ENCODE results near the gene GMDS.

Gene GMDS

DNA sequence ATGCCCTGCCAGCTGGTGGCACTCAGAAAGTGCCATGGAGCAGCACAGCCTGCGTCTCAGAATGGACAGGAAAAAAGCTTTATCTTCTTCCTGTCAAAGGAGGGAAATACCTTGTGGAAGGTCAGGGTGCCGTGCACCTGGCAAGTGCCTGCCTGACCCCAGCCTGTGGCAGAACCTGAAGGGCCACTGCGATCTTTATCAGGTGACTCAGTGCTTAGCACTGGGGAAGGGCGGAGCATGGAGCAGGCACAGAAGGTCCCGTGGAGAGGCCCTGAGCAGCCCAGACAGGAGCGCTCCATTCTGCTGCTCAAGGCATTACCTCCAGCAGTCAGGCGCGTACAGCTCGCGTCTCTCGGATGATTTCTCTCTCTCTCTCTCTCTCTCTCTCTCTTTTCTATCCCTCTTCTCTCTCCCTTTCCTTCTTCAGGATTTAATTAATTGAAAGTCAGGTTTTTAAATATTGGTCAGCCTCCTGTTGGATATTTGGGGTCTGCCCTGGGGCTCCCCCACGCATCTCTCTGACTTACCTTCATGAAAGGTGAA is 604.0 kb downstream of the GMDS start:
- H3K4me1 ChIP-seq (ENCODE audit: low read length), result peaks cover 17% of the 10 kb centered on the region
- TF ChIP-seq, protein P1, sequence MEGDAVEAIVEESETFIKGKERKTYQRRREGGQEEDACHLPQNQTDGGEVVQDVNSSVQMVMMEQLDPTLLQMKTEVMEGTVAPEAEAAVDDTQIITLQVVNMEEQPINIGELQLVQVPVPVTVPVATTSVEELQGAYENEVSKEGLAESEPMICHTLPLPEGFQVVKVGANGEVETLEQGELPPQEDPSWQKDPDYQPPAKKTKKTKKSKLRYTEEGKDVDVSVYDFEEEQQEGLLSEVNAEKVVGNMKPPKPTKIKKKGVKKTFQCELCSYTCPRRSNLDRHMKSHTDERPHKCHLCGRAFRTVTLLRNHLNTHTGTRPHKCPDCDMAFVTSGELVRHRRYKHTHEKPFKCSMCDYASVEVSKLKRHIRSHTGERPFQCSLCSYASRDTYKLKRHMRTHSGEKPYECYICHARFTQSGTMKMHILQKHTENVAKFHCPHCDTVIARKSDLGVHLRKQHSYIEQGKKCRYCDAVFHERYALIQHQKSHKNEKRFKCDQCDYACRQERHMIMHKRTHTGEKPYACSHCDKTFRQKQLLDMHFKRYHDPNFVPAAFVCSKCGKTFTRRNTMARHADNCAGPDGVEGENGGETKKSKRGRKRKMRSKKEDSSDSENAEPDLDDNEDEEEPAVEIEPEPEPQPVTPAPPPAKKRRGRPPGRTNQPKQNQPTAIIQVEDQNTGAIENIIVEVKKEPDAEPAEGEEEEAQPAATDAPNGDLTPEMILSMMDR (IDR thresholded peaks at IDR 0.05; ENCODE audit: low read depth, low read length), result no peak
- H3K27me3 ChIP-seq (ENCODE audit: low read depth, low read length), result no peaks in the 10 kb centered on the region
- H3K79me2 ChIP-seq (ENCODE audit: low read length), result no peaks in the 10 kb centered on the region
- H3K9ac ChIP-seq (ENCODE audit: low read length), result no peak overlapping the region
- H3K36me3 ChIP-seq (replicated peaks; ENCODE audit: low read depth, low read length), result no peaks in the 10 kb centered on the region
- no peak overlapping the region for H3K4me2 ChIP-seq (ENCODE audit: low read length)
- H3K4me3 ChIP-seq (ENCODE audit: low read length), result no peak overlapping the region
- no peaks in the 10 kb centered on the region for H3K9me3 ChIP-seq (ENCODE audit: insufficient read depth, low read length)
- no peak overlapping the region for H2AFZ ChIP-seq (ENCODE audit: low read depth, low read length)
- no peaks in the 10 kb centered on the region for H4K20me1 ChIP-seq (ENCODE audit: insufficient read depth, low read length)
- H3K27ac ChIP-seq (ENCODE audit: low read length), result no peak overlapping the region

DNA sequence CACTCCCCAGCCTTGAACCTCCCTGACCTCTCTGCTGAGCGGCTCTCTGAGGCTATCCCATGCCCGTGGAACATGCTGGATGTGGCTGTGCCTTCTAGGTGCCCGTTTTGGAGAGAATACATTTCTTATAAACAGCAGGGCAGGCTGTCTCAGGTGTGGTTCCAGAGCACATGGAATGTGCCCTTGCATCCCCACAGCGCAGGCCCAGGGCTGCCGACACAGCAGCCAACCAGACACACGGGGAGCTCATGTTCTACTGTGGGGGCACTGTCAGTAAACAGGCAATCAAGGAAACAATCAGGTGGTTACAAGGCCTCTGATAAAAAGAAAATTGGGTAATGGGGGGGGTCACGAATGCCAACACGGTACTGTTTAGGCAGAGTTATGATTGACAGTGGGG is 604.9 kb downstream of the GMDS start:
- no peak overlapping the region for H3K4me3 ChIP-seq (ENCODE audit: low read length)
- H3K27ac ChIP-seq (ENCODE audit: low read length), result no peak overlapping the region
- no peak overlapping the region for H3K4me2 ChIP-seq (ENCODE audit: low read length)
- no peaks in the 10 kb centered on the region for H3K9me3 ChIP-seq (ENCODE audit: insufficient read depth, low read length)
- peaks cover 21% of the 10 kb centered on the region for H3K4me1 ChIP-seq (ENCODE audit: low read length)
- no peaks in the 10 kb centered on the region for H4K20me1 ChIP-seq (ENCODE audit: insufficient read depth, low read length)
- no peak overlapping the region for H3K9ac ChIP-seq (ENCODE audit: low read length)
- TF ChIP-seq, protein P1 (IDR thresholded peaks at IDR 0.05; ENCODE audit: low read depth, low read length), result no peak
- TF ChIP-seq EZH2phosphoT487 (IDR thresholded peaks at IDR 0.05; ENCODE audit: low read depth), result no peak
- H2AFZ ChIP-seq (ENCODE audit: low read depth, low read length), result no peak overlapping the region
- H3K36me3 ChIP-seq (replicated peaks; ENCODE audit: low read depth, low read length), result no peaks in the 10 kb centered on the region
- H3K79me2 ChIP-seq (ENCODE audit: low read length), result no peaks in the 10 kb centered on the region
- no peaks in the 10 kb centered on the region for H3K27me3 ChIP-seq (ENCODE audit: low read depth, low read length)

DNA sequence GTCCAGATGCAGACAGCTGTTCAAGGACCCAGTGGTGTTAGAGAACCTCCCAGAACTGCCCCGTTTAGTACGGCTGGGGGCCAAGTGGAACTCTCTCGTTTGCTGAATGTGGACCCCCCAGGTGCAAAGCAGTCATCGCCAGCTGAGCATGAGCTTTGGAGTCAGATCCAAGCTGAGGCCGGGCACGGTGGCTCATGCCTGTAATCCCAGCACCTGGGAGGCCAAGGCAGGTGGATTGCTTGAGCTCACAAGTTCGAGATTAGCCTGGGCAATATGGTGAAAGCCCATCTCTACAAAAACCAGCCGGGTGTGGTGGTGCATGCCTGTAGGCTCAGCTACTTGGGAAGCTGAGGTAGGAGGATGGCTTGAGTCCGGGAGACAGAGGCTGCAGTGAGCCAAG is 606.0 kb downstream of the GMDS start:
- no peaks in the 10 kb centered on the region for H3K79me2 ChIP-seq (ENCODE audit: low read length)
- no peak overlapping the region for H3K9ac ChIP-seq (ENCODE audit: low read length)
- TF ChIP-seq EZH2phosphoT487 (IDR thresholded peaks at IDR 0.05; ENCODE audit: low read depth), result no peak
- TF ChIP-seq, protein P1 (IDR thresholded peaks at IDR 0.05; ENCODE audit: low read depth, low read length), result no peak
- no peaks in the 10 kb centered on the region for H3K9me3 ChIP-seq (ENCODE audit: insufficient read depth, low read length)
- no peak overlapping the region for H3K27ac ChIP-seq (ENCODE audit: low read length)
- H3K36me3 ChIP-seq (replicated peaks; ENCODE audit: low read depth, low read length), result no peaks in the 10 kb centered on the region
- peaks cover 21% of the 10 kb centered on the region for H3K4me1 ChIP-seq (ENCODE audit: low read length)
- H2AFZ ChIP-seq (ENCODE audit: low read depth, low read length), result no peak overlapping the region
- no peak overlapping the region for H3K4me2 ChIP-seq (ENCODE audit: low read length)
- H4K20me1 ChIP-seq (ENCODE audit: insufficient read depth, low read length), result no peaks in the 10 kb centered on the region
- no peak overlapping the region for H3K4me3 ChIP-seq (ENCODE audit: low read length)
- no peaks in the 10 kb centered on the region for H3K27me3 ChIP-seq (ENCODE audit: low read depth, low read length)

DNA sequence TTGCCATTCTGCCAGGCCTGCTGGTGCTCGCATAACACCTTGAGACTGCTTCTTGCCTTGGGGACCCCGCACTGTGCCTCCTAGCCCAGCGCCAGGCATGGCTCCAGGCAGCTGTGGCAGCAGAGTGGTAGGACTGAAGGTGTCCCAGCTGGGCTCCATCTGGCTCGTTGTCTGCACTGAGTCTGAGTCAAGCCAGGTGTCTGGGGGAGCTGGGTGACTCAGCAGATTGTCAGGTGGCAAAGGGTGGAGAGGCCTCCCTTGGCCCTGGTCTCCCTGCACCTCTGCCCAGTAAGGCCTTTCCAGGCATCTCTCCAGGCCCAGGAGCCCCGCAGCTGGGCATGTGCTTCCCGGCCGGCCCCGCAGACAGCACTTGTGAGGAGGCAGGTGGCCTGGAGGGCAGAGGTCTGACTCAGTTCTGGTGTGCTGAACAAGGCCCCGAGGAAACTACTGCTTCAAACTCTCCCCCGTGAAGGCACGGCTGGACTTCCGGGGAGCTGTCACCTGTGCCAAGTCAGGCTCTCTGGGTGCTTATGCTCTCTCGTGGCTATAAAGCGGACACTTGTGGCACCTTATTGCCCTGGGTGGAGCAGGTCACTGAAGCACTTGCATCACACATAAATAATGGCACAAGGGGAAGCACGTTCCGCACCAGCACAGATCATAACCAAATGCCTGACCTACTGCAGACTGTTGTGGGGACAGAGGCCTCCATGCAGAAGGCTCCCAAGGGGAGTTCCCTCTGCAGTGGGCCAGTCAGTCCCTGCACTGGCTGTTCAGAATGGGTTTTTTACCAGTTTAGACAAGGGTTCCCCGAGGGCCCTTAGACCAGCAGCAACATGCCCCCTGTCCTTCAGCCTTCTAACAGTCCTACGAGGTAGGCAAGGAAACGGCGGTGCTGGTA is 608.2 kb downstream of the GMDS start:
- Histone ChIP-seq H3K9me3 (ENCODE audit: insufficient read depth, low read length) (no peaks in the 10 kb centered on the region), H4K20me1 (ENCODE audit: insufficient read depth, low read length) (no peaks in the 10 kb centered on the region), H3K79me2 (ENCODE audit: low read length) (no peaks in the 10 kb centered on the region), H3K27ac (ENCODE audit: low read length) (peak overlapping the region; percentile 14; the same call in 1 of the 2 replicates), H3K36me3 (replicated peaks; ENCODE audit: low read depth, low read length) (no peaks in the 10 kb centered on the region), H3K4me1 (ENCODE audit: low read length) (peaks cover 21% of the 10 kb centered on the region), H3K9ac (ENCODE audit: low read length) (no peak overlapping the region), H3K27me3 (ENCODE audit: low read depth, low read length) (no peaks in the 10 kb centered on the region), H2AFZ (ENCODE audit: low read depth, low read length) (no peak overlapping the region; the same call in 1 of the 2 replicates), H3K4me2 (ENCODE audit: low read length) (peak overlapping the region; percentile 44), H3K4me3 (ENCODE audit: low read length) (no peak overlapping the region)
- TF ChIP-seq, protein P1 (IDR thresholded peaks at IDR 0.05; ENCODE audit: low read depth, low read length), result no peak
- TF ChIP-seq EZH2phosphoT487 (IDR thresholded peaks at IDR 0.05; ENCODE audit: low read depth), result no peak

All from OCI-LY3 (cell line).